ENCODE measurements around the gene MTCP1. TPM values are rescaled to one million over a fixed set of nuclear protein-coding genes. Genes with fewer than 3 reads are reported as not detected.
A peak's percentile ranks its signal among the peaks of the same experiment; 100 is the strongest.

MTCP1 gene
- total RNA-seq, 1 experiment from 2014 or later, result 49.5 TPM

DNA sequence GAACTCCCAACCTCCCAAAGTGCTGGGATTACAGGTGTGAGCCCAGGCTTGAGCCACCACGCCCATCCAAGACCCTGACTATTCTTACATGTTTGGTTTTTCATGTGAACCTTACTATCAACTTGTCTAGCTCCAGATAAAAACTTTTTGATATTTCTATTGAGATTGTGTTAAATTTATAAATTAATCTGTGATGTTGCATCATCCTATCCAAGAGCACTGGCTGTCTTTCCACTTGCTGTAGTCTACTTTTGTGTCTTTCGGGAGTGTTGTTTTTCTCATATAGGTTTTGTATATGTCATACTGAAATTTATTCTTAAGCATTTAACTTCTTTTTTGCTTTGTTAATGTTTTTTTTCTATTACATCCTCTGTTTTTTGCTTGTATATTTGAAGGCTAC lies 35.0 kb upstream of the MTCP1 start:
- H3K27me3 ChIP-seq (ENCODE audit: control insufficient read depth, insufficient read depth, low read length), result no peaks in the 10 kb centered on the region
- no TSS peak for BruUV-seq (replicated peaks)
- H3K36me3 ChIP-seq (ENCODE audit: control insufficient read depth, insufficient read depth, low read length), result peaks cover 4% of the 10 kb centered on the region; the same call in 1 of the 2 replicates
- ChIA-PET POLR2A (no interaction called here), CTCF (no interaction called here)
- TF ChIP-seq TCF7L2 (IDR thresholded peaks at IDR 0.05; ENCODE audit: low read depth, low read length) (no peak), POLR2AphosphoS5 (IDR thresholded peaks at IDR 0.05; ENCODE audit: low read depth, low read length) (no peak), SIN3A (IDR thresholded peaks at IDR 0.05; ENCODE audit: borderline replicate concordance, insufficient read depth, low read depth, low read length) (no peak)
- TF ChIP-seq, protein P1, sequence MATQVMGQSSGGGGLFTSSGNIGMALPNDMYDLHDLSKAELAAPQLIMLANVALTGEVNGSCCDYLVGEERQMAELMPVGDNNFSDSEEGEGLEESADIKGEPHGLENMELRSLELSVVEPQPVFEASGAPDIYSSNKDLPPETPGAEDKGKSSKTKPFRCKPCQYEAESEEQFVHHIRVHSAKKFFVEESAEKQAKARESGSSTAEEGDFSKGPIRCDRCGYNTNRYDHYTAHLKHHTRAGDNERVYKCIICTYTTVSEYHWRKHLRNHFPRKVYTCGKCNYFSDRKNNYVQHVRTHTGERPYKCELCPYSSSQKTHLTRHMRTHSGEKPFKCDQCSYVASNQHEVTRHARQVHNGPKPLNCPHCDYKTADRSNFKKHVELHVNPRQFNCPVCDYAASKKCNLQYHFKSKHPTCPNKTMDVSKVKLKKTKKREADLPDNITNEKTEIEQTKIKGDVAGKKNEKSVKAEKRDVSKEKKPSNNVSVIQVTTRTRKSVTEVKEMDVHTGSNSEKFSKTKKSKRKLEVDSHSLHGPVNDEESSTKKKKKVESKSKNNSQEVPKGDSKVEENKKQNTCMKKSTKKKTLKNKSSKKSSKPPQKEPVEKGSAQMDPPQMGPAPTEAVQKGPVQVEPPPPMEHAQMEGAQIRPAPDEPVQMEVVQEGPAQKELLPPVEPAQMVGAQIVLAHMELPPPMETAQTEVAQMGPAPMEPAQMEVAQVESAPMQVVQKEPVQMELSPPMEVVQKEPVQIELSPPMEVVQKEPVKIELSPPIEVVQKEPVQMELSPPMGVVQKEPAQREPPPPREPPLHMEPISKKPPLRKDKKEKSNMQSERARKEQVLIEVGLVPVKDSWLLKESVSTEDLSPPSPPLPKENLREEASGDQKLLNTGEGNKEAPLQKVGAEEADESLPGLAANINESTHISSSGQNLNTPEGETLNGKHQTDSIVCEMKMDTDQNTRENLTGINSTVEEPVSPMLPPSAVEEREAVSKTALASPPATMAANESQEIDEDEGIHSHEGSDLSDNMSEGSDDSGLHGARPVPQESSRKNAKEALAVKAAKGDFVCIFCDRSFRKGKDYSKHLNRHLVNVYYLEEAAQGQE (IDR thresholded peaks at IDR 0.05; ENCODE audit: insufficient read depth in 1 of 2, low read depth in 2 of 2, low read length in 1 of 2), result no peak
- TF ChIP-seq, protein P2, sequence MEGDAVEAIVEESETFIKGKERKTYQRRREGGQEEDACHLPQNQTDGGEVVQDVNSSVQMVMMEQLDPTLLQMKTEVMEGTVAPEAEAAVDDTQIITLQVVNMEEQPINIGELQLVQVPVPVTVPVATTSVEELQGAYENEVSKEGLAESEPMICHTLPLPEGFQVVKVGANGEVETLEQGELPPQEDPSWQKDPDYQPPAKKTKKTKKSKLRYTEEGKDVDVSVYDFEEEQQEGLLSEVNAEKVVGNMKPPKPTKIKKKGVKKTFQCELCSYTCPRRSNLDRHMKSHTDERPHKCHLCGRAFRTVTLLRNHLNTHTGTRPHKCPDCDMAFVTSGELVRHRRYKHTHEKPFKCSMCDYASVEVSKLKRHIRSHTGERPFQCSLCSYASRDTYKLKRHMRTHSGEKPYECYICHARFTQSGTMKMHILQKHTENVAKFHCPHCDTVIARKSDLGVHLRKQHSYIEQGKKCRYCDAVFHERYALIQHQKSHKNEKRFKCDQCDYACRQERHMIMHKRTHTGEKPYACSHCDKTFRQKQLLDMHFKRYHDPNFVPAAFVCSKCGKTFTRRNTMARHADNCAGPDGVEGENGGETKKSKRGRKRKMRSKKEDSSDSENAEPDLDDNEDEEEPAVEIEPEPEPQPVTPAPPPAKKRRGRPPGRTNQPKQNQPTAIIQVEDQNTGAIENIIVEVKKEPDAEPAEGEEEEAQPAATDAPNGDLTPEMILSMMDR (IDR thresholded peaks at IDR 0.05), result no peak
- no peaks in the 10 kb centered on the region for H3K4me1 ChIP-seq (ENCODE audit: control insufficient read depth, insufficient read depth, low read length)
- ATAC-seq, result no peak
- H3K4me3 ChIP-seq (ENCODE audit: low read depth in 2 of 2, low read length in 2 of 2), result no peak overlapping the region
- no peak overlapping the region for H3K27ac ChIP-seq (ENCODE audit: low read length)
- intact Hi-C loops (cut with micrococcal nuclease; ENCODE audit: unreplicated experiment) (no loop called here), in situ Hi-C loops (cut with HindIII; ENCODE audit: low pct_unique_long_range_greater_than_20kb, low sequenced_read_pairs) (no loop called here)
- H3K9me3 ChIP-seq (ENCODE audit: control insufficient read depth, insufficient read depth, low read depth, low read length), result no peaks in the 10 kb centered on the region
- DNase-seq (ENCODE audit: low read depth, low spot score), result no peak

DNA sequence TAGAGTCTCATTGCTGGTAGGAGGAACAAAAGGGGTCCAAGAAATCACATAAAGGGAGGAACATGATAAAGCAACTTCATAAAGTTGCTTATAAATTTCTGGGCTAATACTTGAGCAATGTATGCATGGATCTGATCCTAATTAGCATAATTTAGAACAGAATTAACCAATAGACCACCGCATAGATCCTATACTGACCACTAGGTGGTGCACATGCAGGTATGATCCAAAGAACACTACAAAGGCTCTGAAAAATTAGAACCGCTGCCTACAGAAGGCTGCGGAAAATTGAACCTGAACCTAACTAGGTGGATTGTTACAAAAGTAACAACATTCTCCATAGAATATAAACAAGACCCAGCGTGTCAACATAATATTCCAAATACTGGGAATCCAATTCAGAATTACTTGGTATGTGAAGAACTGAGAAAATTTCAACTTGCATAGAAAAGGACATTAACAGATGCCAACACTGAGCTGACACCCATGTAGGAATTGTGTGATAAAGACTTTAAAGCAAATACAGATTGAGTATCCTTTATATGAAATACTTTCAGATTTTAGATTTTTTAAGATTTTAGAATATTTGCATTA lies 23.6 kb upstream of the MTCP1 start:
- ChIA-PET CTCF (interaction anchor here (0.6 kb wide), 2 partner anchors 10 to 311 kb away, joined by 3 read pairs; no protein-coding TSS in a partner anchor), POLR2A (interaction anchor here (0.7 kb wide), 1 partner anchor 68 kb away, joined by 3 read pairs; the partner anchor contains the start of gene FUNDC2)
- H3K36me3 ChIP-seq (ENCODE audit: control insufficient read depth, insufficient read depth, low read length), result peaks cover 2% of the 10 kb centered on the region; the same call in 1 of the 2 replicates
- ATAC-seq (peak; percentile 89), DNase-seq (ENCODE audit: low read depth, low spot score) (no peak)
- H3K4me1 ChIP-seq (ENCODE audit: control insufficient read depth, insufficient read depth, low read length), result no peaks in the 10 kb centered on the region
- in situ Hi-C loops (cut with HindIII; ENCODE audit: low pct_unique_long_range_greater_than_20kb, low sequenced_read_pairs) (no loop called here), intact Hi-C loops (cut with micrococcal nuclease; ENCODE audit: unreplicated experiment) (loop anchor here (10.0 kb wide), 2 partner anchors 120 to 730 kb away; partner anchors contain the start of gene VBP1)
- no peak overlapping the region for H3K27ac ChIP-seq (ENCODE audit: low read length)
- H3K9me3 ChIP-seq (ENCODE audit: control insufficient read depth, insufficient read depth, low read depth, low read length), result no peaks in the 10 kb centered on the region
- TF ChIP-seq, protein P2 (IDR thresholded peaks at IDR 0.05), result peak; percentile 75; the same call in 1 of the 2 replicates
- no peak for TF ChIP-seq SIN3A (IDR thresholded peaks at IDR 0.05; ENCODE audit: borderline replicate concordance, insufficient read depth, low read depth, low read length)
- no TSS peak for BruUV-seq (replicated peaks)
- no peaks in the 10 kb centered on the region for H3K27me3 ChIP-seq (ENCODE audit: control insufficient read depth, insufficient read depth, low read length)
- no peak overlapping the region for H3K4me3 ChIP-seq (ENCODE audit: low read depth in 2 of 2, low read length in 2 of 2)

All from Panc1 (cell line).